ENCODE measurements around the gene PCDHA13.
"Not testable (repeated sequence)": the region's sequence is repeated elsewhere in the genome, so short reads cannot be mapped to it uniquely, and the experiment has no call there.

PCDHA13 gene, protein sequence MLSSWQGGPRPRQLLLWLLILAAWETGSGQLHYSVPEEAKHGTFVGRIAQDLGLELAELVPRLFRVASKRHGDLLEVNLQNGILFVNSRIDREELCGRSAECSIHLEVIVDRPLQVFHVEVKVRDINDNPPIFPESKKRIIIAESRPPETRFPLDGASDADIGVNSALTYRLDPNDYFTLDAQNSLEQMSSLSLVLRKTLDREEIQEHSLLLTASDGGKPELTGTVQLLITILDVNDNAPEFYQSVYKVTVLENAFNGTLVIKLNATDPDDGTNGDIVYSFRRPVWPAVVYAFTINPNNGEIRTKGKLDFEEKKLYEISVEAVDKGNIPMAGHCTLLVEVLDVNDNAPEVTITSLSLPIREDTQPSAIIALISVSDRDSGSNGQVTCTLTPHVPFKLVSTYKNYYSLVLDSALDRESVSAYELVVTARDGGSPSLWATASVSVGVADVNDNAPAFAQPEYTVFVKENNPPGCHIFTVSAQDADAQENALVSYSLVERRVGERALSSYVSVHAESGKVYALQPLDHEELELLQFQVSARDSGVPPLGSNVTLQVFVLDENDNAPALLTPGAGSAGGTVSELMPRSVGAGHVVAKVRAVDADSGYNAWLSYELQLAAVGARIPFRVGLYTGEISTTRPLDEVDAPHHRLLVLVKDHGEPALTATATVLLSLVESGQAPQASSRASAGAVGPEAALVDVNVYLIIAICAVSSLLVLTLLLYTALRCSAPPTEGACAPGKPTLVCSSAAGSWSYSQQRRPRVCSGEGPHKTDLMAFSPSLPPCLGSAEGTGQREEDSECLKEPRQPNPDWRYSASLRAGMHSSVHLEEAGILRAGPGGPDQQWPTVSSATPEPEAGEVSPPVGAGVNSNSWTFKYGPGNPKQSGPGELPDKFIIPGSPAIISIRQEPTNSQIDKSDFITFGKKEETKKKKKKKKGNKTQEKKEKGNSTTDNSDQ

DNA sequence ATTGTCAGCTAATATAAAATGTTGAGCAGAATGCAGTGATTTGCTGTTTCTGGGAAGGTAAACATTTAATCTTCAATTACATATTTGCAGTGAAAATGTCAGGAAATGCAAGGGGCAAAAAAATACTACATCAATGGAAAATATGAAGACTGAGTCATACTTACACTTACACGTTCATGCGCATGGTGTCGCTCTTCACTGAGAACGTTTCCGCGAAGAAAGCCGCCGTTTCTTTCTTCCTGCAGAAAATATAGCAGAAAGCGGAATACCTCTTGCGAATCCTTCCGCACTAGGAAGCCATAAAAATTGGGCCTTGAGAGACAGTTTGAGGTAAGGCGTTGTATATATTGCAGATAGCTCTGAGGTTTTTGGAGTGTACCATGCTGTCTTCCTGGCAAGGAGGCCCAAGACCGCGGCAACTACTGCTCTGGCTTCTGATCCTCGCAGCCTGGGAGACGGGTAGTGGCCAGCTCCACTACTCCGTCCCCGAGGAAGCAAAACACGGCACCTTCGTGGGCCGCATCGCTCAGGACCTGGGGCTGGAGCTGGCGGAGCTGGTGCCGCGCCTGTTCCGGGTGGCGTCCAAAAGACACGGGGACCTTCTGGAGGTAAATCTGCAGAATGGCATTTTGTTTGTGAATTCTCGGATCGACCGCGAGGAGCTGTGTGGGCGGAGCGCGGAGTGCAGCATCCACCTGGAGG lies at the start of gene PCDHA13:
Gene PCDHA13, plus strand, starts transcription at position 236 of the 702 bp plus-strand sequence. Its CDS starts 145 bp downstream, at position 381.
- DNase-seq (ENCODE audit: low read depth) = no peak

DNA sequence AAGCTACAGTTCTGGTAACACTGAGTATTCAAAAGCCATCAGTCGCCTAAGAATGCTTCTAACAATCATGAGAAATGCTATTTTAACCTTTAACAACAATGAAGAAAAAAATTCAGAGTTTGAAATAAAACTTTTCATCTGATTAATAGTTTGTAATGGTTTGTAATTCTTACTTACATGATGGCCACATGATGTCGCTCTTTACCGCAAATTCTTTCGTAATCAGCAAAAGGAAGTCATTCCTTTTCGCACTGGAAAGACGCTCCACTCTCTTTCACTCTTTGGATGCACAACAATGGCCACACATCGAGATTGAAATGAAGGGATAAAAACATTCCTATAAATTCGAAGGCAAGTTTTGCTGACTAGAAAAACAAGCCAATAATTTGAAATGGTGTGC lies 47.9 kb upstream of the PCDHA13 start, which contains the start of gene PCDHA7:
Gene PCDHA7, plus strand, starts transcription at position 277 of the 400 bp plus-strand sequence. Its CDS starts 115 bp downstream, at position 392.
- no peak for DNase-seq (ENCODE audit: low read depth)

DNA sequence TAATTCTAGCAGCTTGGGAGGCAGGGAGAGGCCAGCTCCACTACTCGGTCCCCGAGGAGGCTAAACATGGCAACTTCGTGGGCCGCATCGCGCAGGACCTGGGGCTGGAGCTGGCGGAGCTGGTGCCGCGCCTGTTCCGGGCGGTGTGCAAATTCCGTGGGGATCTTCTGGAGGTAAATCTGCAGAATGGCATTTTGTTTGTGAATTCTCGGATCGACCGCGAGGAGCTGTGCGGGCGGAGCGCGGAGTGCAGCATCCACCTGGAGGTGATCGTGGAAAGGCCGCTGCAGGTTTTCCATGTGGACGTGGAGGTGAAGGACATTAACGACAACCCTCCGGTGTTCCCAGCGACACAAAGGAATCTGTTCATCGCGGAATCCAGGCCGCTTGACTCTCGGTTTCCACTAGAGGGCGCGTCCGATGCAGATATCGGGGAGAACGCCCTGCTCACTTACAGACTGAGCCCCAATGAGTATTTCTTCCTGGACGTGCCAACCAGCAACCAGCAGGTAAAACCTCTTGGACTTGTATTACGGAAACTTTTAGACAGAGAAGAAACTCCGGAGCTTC lies 47.4 kb upstream of the PCDHA13 start:
- not testable (repeated sequence) for DNase-seq (ENCODE audit: low read depth)

DNA sequence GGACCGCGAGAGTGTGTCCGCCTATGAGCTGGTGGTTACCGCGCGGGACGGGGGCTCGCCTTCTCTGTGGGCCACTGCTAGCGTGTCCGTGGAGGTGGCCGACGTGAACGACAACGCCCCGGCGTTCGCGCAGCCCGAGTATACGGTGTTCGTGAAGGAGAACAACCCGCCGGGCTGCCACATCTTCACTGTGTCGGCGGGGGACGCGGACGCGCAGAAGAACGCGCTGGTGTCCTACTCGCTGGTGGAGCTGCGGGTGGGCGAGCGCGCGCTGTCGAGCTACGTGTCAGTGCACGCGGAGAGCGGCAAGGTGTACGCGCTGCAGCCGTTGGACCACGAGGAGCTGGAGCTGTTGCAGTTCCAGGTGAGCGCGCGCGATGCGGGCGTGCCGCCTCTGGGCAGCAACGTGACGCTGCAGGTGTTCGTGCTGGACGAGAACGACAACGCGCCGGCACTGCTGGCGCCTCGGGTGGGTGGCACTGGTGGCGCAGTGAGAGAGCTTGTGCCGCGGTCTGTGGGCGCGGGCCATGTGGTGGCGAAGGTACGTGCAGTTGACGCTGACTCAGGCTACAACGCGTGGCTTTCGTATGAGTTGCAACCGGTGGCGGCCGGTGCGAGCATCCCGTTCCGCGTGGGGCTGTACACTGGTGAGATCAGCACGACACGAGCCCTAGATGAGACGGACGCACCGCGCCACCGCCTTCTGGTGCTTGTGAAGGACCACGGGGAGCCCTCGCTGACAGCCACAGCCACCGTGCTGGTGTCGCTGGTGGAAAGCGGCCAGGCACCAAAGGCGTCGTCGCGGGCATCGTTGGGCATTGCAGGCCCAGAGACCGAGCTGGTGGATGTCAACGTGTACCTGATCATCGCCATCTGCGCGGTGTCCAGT lies 46.1 kb upstream of the PCDHA13 start:
- no peak for DNase-seq (ENCODE audit: low read depth)

DNA sequence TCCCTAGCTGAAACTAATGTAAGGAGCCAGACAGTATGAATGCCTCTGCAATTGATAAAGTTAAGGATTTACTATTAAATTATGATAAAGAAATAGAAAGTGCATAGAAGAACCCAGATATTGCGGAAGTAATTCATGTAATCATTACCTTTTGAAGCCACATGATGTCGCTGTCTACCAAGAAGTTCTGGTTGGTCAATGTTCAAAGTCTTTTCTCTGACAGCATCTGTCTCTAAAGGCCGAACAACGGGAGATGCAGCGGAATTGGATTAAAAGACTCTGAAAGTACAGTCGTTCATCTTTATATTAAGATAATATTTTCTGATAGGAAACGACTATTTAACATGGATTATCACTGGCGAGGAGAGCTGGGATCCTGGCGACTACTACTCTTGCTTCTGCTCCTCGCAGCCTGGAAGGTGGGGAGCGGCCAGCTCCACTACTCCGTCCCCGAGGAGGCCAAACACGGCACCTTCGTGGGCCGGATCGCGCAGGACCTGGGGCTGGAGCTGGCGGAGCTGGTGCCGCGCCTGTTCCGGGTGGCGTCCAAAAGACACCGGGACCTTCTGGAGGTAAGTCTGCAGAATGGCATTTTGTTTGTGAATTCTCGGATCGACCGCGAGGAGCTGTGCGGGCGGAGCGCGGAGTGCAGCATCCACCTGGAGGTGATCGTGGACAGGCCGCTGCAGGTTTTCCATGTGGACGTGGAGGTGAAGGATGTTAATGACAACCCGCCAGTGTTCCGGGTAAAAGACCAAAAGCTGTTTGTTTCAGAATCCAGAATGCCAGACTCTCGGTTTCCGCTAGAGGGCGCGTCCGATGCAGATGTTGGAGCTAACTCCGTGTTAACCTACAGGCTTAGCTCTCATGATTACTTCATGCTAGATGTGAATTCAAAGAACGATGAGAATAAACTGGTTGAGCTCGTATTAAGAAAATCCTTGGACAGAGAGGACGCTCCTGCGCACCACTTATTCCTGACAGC lies 40.7 kb upstream of the PCDHA13 start, which contains the start of gene PCDHA8:
Gene PCDHA8, plus strand, starts transcription at position 210 of the 985 bp plus-strand sequence. Its CDS starts 135 bp downstream, at position 345.
- DNase-seq (ENCODE audit: low read depth) = no peak

DNA sequence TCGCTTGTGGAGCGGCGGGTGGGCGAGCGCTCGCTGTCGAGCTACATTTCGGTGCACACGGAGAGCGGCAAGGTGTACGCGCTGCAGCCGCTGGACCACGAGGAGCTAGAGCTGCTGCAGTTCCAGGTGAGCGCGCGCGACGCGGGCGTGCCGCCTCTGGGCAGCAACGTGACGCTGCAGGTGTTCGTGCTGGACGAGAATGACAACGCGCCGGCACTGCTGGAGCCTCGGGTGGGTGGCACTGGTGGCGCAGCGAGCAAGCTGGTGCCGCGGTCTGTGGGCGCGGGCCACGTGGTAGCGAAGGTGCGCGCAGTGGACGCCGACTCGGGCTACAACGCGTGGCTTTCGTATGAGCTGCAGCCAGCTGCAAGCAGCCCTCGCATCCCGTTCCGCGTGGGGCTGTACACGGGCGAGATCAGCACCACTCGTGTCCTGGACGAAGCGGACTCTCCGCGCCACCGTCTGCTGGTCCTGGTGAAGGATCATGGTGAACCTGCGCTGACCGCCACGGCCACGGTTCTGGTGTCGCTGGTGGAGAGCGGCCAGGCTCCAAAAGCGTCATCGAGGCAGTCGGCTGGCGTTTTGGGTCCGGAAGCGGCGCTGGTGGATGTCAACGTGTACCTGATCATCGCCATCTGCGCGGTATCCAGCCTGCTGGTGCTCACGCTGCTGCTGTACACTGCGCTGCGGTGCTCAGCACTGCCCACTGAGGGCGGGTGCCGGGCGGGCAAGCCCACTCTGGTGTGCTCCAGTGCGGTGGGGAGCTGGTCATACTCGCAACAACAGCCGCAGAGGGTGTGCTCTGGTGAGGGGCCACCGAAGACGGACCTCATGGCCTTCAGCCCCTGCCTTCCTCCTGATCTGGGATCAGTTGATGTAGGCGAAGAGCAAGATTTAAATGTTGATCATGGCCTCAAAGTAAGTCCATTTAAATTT lies 38.9 kb upstream of the PCDHA13 start:
- DNase-seq (ENCODE audit: low read depth) = no peak

DNA sequence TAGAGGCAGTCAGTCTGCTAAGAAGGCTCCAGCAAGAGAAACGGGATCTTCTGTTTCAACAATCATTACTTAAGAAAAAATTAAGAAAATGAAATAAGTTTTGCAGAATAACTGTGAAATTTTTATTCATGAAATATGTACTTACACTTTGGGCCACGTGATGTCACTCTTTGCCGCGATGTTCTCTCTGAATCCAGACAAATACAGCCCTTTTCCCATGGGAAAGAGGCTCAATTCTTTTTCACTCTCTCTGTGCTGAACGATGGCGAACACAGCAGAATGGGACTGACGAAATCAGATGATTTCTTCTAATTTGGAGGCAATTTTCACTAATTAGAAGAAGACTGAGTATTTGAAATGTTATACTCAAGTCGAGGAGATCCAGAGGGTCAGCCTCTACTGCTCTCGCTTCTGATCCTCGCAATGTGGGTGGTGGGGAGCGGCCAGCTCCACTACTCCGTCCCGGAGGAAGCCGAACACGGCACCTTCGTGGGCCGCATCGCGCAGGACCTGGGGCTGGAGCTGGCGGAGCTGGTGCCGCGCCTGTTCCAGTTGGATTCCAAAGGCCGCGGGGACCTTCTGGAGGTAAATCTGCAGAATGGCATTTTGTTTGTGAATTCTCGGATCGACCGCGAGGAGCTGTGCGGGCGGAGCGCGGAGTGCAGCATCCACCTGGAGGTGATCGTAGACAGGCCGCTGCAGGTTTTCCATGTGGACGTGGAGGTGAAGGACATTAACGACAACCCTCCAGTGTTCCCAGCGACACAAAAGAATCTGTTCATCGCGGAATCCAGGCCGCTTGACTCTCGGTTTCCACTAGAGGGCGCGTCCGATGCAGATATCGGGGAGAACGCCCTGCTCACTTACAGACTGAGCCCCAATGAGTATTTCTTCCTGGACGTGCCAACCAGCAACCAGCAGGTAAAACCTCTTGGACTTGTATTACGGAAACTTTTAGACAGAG lies 33.5 kb upstream of the PCDHA13 start, which contains the start of gene PCDHA9:
Gene PCDHA9, plus strand, starts transcription at position 244 of the 964 bp plus-strand sequence. Its CDS starts 114 bp downstream, at position 358.
- DNase-seq (ENCODE audit: low read depth) = not testable (repeated sequence)

DNA sequence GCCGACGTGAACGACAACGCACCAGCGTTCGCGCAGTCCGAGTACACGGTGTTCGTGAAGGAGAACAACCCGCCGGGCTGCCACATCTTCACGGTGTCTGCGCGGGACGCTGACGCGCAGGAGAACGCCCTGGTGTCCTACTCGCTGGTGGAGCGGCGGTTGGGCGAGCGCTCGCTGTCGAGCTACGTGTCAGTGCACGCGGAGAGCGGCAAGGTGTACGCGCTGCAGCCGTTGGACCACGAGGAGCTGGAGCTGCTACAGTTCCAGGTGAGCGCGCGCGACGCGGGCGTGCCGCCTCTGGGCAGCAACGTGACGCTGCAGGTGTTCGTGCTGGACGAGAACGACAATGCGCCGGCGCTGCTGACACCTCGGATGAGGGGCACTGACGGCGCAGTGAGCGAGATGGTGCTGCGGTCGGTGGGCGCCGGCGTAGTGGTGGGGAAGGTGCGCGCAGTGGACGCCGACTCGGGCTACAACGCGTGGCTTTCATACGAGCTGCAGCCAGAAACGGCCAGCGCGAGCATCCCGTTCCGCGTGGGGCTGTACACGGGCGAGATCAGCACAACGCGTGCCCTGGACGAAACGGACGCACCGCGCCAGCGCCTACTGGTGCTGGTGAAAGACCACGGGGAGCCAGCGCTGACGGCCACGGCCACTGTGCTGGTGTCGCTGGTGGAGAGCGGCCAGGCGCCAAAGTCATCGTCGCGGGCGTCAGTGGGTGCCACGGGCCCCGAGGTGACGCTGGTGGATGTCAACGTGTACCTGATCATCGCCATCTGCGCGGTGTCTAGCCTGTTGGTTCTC lies 31.9 kb upstream of the PCDHA13 start:
- DNase-seq (ENCODE audit: low read depth) = not testable (repeated sequence)

DNA sequence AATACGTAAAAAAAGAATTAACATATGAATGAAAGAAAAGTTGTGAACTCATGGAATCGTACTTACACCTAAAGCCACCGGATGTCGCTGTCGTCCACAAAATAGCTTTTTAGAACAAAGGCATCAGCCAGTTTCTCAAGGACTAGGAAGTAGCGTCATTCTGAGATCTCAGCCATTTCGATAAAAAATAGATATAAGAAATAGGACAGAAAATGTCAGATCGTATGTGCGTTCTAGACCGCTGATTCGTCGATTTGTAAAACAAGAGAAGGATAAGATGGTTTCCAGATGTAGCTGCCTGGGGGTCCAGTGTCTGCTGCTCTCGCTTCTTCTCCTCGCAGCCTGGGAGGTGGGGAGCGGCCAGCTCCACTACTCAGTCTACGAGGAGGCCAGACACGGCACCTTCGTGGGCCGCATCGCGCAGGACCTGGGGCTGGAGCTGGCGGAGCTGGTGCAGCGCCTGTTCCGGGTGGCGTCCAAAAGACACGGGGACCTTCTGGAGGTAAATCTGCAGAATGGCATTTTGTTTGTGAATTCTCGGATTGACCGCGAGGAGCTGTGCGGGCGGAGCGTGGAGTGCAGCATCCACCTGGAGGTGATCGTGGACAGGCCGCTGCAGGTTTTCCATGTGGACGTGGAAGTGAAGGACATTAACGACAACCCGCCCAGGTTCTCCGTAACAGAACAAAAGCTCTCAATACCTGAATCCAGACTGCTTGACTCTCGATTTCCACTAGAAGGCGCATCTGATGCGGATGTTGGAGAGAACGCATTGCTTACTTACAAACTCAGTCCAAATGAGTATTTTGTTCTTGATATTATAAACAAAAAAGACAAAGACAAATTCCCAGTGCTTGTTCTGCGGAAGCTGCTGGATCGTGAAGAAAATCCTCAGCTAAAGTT lies 25.9 kb upstream of the PCDHA13 start, which contains the start of gene PCDHA10:
Gene PCDHA10, plus strand, starts transcription at position 126 of the 903 bp plus-strand sequence. Its CDS starts 152 bp downstream, at position 278.
- no peak for DNase-seq (ENCODE audit: low read depth)

DNA sequence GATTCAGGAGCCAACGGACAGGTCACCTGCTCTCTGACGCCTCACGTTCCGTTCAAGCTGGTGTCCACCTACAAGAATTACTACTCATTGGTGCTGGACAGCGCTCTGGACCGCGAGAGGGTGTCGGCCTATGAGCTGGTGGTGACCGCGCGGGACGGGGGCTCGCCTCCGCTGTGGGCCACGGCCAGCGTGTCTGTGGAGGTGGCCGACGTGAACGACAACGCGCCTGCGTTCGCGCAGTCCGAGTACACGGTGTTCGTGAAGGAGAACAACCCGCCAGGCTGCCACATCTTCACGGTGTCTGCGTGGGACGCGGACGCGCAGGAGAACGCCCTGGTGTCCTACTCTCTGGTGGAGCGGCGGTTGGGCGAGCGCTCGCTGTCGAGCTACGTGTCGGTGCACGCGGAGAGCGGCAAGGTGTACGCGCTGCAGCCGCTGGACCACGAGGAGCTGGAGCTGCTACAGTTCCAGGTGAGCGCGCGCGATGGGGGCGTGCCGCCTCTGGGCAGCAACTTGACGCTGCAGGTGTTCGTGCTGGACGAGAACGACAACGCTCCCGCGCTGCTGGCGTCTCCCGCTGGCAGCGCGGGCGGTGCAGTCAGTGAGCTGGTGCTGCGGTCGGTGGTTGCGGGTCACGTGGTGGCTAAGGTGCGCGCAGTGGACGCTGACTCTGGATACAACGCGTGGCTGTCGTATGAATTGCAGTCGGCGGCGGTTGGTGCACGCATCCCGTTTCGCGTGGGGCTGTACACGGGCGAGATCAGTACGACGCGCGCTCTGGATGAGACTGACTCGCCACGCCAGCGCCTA lies 24.5 kb upstream of the PCDHA13 start:
- no peak for DNase-seq (ENCODE audit: low read depth)

DNA sequence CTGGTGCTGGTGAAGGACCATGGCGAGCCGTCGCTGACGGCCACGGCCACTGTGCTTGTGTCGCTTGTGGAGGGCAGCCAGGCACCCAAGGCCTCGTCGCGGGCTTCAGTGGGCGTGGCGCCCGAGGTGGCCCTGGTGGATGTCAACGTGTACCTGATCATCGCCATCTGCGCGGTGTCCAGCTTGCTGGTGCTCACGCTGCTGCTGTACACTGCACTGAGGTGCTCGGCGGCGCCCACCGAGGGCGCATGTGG lies 24.0 kb upstream of the PCDHA13 start:
- DNase-seq (ENCODE audit: low read depth) = no peak

DNA sequence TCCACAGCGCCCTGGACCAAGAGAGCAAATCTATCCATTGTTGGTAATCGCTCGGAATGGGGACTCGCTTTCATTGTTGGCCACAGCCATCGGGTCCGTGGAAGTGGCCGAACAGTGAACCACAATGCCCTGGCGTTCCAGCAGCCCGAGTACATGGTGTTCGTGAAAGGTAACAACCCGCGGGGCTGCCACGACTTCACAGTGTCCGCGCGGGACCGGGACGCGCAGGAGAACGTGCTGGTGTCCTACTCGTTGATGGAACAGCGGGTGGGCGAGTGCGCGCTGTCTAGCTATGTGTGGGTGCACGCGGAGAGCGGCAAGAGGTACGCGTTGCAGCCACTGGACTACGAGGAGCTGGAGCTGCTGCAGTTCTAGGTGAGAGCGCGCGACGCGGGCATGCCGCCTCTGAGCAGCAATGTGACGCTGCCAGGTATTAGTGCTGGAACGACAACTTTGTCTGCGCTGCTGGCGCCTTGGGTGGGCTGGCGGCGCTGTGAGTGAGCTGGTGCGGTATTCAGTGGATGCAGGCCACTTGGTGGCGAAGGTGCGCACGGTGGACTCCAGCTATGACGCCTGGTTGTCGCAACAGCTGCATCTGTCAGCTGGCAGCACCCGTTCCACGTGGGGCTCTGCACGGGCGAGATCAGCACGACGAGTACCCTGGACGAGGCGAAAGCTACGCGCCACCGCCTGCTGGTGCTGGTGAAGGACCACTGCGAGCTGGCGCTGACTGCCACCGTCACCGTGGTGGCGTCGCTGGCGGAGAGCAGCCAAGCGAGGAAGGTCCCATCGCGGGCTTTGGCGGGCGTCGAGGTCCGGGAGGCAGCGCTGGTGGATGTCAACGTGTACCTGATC lies 19.3 kb upstream of the PCDHA13 start:
- DNase-seq (ENCODE audit: low read depth) = no peak
